Chondrocyte (in vitro differentiated cells): Measurements from ENCODE around the gene RBM20. TPM values are rescaled to one million over a fixed set of nuclear protein-coding genes. Genes with fewer than 3 reads are reported as not detected.

ENCODE experiments used
- DNase-seq: peaks from one replicate; pipeline ENCODE4 v3.0.0; 2021; ENCODE audit warnings: mixed read lengths, low spot score
- H3K27ac Mint-ChIP-seq: one replicate; pipeline ENCODE4 v1.8.0; 2021; ENCODE audit warnings: mild to moderate bottlenecking, moderate library complexity, mixed read lengths; ENCODE audit not compliant: unreplicated experiment
- H3K27me3 Mint-ChIP-seq: 2 replicates; pipeline ENCODE4 v1.8.0; 2021; ENCODE audit warnings: low read depth, mixed read lengths
- H3K36me3 Mint-ChIP-seq: 2 replicates; pipeline ENCODE4 v1.8.0; 2021; ENCODE audit warnings: low read depth, mixed read lengths
- H3K4me1 Mint-ChIP-seq: 2 replicates; pipeline ENCODE4 v1.8.0; 2021; ENCODE audit warnings: low read depth, mild to moderate bottlenecking, mixed read lengths
- H3K4me3 Mint-ChIP-seq: one replicate; pipeline ENCODE4 v1.8.0; 2021; ENCODE audit warnings: mild to moderate bottlenecking, moderate library complexity, mixed read lengths; ENCODE audit not compliant: unreplicated experiment
- H3K9me3 Mint-ChIP-seq: 2 replicates; pipeline ENCODE4 v1.8.0; 2021; ENCODE audit warnings: low read depth, mixed read lengths
- total RNA-seq: library from RNA; stranded (reverse); gene quantifications from 3 replicates; pipeline ENCODE4 v1.2.1, GENCODE V29; 2021
- TF ChIP-seq, protein P1 (sequence below): fragments of 200-600 bp; sonication (generic); IDR thresholded peaks from 2 replicates; pipeline ENCODE4 v1.5.0; 2021; ENCODE audit warnings: antibody characterized with exemption, mild to moderate bottlenecking, moderate library complexity

The RBM20 gene
- total RNA-seq, 1 donor from 2014 or later = 3.6 TPM

DNA sequence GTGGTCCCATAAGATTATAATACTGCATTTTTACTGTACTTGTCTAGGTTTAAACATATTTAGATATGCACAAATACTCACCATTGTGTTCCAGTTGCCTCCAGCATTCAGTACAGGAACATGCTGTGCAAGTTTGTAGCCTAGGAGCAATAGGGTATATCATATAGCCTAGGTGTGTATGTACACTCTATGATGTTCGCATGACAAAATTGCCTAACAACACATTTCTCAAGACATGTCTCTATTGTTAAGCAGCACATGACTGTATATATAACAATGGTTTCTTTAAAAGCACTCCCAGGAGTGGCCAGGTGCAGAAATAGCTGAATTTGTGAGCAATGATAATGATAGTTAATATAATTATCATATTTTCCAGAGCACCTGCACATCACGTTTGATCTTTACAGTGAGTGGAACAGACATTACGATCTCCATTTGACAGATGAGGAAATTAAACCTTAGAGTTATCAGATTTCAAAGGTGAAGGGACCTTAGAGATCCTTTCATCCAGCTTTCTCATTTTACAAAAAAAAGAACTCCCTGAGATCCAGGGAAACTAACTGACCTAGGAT lies 128.4 kb downstream of the RBM20 start:
- Mint-ChIP-seq H3K4me1 (peaks cover 14% of the 10 kb centered on the region), H3K9me3 (no peaks in the 10 kb centered on the region)

DNA sequence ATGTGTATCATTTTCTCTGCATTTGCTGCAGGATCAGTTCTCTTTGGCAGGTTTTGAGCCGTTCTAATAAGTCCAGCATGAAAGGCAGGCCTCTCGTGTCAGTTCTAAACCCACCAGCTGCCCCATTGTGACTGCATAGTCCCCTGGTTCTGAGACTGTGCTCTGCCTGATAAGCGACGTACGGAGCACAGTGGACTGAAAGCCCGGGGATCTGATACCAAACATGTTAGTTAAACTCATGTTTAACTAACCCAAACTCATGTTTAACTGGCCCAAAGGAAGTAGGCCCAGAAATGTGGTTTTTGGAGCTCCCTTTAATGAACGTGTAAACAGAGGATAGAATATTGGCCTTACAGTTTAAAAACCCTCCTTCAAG lies 129.5 kb downstream of the RBM20 start:
- Mint-ChIP-seq H3K9me3 (no peaks in the 10 kb centered on the region), H3K4me3 (no peak overlapping the region), H3K4me1 (peaks cover 14% of the 10 kb centered on the region), H3K27me3 (peaks cover 2% of the 10 kb centered on the region), H3K27ac (no peak overlapping the region), H3K36me3 (no peaks in the 10 kb centered on the region)
- no peak for DNase-seq
- TF ChIP-seq, protein P1, sequence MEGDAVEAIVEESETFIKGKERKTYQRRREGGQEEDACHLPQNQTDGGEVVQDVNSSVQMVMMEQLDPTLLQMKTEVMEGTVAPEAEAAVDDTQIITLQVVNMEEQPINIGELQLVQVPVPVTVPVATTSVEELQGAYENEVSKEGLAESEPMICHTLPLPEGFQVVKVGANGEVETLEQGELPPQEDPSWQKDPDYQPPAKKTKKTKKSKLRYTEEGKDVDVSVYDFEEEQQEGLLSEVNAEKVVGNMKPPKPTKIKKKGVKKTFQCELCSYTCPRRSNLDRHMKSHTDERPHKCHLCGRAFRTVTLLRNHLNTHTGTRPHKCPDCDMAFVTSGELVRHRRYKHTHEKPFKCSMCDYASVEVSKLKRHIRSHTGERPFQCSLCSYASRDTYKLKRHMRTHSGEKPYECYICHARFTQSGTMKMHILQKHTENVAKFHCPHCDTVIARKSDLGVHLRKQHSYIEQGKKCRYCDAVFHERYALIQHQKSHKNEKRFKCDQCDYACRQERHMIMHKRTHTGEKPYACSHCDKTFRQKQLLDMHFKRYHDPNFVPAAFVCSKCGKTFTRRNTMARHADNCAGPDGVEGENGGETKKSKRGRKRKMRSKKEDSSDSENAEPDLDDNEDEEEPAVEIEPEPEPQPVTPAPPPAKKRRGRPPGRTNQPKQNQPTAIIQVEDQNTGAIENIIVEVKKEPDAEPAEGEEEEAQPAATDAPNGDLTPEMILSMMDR = no peak

More for the DNA sequence above, 128.4 kb downstream of the RBM20 start:
- Mint-ChIP-seq H3K27ac (no peak overlapping the region), H3K27me3 (no peaks in the 10 kb centered on the region), H3K4me3 (no peak overlapping the region), H3K36me3 (no peaks in the 10 kb centered on the region)
- no peak for DNase-seq
- TF ChIP-seq, protein P1 = no peak

DNA sequence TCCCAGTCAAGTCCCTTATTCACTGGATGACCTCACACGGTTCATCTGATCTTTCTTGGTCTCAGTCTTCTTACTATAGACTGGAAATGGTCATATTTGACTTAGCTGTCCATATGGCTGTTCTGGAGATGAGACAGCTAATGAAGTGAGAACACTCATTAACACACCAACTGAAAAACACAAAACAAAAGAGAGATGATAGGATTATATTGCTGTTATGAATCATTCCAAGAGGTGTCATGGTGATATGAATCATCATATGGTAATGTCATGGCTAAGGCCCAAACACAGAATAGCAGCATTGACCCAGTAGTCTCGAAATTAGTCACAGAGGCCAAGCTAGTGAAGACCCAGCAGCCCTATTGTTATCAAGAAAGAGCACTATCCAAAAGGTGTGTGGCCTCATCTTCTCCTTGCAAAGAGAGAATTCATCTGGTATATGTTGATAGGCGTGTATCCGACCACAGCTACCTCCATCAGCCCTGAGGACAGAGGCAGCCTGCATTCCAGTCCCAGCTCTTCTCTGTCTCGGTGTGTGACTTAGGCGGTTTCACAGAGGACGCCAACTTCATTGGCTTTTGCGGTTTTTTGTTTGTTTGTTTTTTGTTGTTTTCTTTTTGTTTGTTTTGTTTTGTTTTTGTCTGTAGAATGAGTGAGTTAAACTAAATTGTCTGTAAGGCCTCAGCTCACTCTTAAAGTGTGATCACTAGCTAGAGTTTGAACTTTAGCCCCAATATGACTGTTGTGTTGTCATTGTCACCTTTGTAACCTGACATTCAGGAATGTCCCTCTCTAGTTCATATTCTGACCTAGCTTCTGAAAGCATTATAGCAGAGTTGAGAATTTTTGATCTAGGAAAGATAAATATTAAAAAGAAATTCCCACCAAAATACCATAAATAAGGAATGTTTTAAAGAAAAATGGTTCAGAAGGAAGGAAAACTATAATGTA lies 130.2 kb downstream of the RBM20 start:
- TF ChIP-seq, protein P1 = no peak
- peaks cover 2% of the 10 kb centered on the region for H3K27me3 Mint-ChIP-seq
- H3K9me3 Mint-ChIP-seq = no peaks in the 10 kb centered on the region
- DNase-seq = no peak
- H3K27ac Mint-ChIP-seq = no peak overlapping the region
- H3K4me3 Mint-ChIP-seq = no peak overlapping the region
- H3K36me3 Mint-ChIP-seq = no peaks in the 10 kb centered on the region
- H3K4me1 Mint-ChIP-seq = peaks cover 14% of the 10 kb centered on the region

DNA sequence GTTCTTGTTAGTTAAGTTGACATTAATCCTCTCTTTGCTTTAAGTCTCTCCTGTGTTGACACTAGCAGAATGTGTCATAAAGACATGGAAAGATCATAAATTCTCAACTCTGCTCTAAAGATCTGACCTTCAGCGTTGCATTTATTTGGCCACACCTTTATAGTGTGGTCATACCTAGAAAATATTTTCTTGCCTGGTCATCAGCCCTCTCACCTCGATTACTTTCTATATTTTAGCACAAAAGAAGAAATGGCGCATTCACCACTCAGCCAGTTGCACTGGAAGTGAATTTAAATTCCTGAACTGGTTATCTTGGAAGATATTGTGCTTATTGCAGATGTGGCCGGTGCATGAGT lies 130.9 kb downstream of the RBM20 start:
- H3K27ac Mint-ChIP-seq = no peak overlapping the region
- H3K9me3 Mint-ChIP-seq = no peaks in the 10 kb centered on the region
- peaks cover 14% of the 10 kb centered on the region for H3K4me1 Mint-ChIP-seq
- DNase-seq = no peak
- H3K4me3 Mint-ChIP-seq = no peak overlapping the region
- peaks cover 2% of the 10 kb centered on the region for H3K27me3 Mint-ChIP-seq
- H3K36me3 Mint-ChIP-seq = no peaks in the 10 kb centered on the region
- TF ChIP-seq, protein P1 = no peak

DNA sequence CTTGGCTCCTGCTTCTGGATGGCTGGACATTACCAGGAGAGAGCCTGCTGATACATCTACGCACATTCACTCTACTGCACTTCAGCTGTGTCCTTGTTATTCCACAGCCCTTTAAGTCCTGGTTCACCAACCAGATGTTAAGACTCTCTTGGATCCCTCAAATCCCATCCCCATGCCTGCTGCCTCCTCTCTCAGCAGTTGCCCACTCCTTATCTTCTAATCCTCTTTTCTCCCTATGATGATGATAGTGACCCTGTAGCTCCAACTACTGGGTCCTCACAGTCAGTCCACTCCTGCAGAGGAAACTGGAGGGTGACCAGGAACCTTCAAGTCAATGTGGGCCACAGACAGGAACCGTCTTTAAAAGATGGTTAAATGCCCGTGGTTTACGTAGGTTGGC lies 131.3 kb downstream of the RBM20 start:
- no peak for DNase-seq
- H3K4me1 Mint-ChIP-seq = peaks cover 14% of the 10 kb centered on the region
- no peak overlapping the region for H3K27ac Mint-ChIP-seq
- peaks cover 2% of the 10 kb centered on the region for H3K27me3 Mint-ChIP-seq
- H3K9me3 Mint-ChIP-seq = no peaks in the 10 kb centered on the region
- H3K36me3 Mint-ChIP-seq = no peaks in the 10 kb centered on the region
- H3K4me3 Mint-ChIP-seq = no peak overlapping the region
- TF ChIP-seq, protein P1 = no peak
